H1 (cell line): Measurements from ENCODE around the gene FAT1. TPM values are rescaled to one million over a fixed set of nuclear protein-coding genes. Genes with fewer than 3 reads are reported as not detected.
A peak's percentile ranks its signal among the peaks of the same experiment; 100 is the strongest.

ENCODE experiments used
- CTCF ChIA-PET: fragments of 300-600 bp; sonication (Branson Sonifier 250); formaldehyde crosslinking; loops from one replicate; lab custom pipeline; 2021; ENCODE audit not compliant: partially characterized antibody; lab: Charles Lee
- POLR2A ChIA-PET: fragments of 300-600 bp; sonication (Branson Sonifier 250); formaldehyde crosslinking; loops from one replicate; lab custom pipeline; 2021; ENCODE audit warnings: inconsistent platforms; ENCODE audit not compliant: partially characterized antibody; lab: Charles Lee
- DNase-seq, 2 experiments: peaks; one replicate each; pipeline versions ENCODE4 v3.0.0 to v3.0.0-alpha.2; 2010 to 2022; ENCODE audit warnings: low spot score in 2 of 2, low read depth in 1 of 2, mixed read lengths in 1 of 2
- FAIRE-seq: peaks from 2 replicates; lab custom pipeline; 2011; peaks lifted over from hg19 to GRCh38; lab: Jason Lieb, UNC
- H2AFZ ChIP-seq: 2 replicates; pipeline ENCODE4 v1.8.1; 2012; ENCODE audit warnings: low read length, inconsistent platforms
- H2AK5ac ChIP-seq: 2 replicates; pipeline ENCODE4 v1.6.1; 2013; ENCODE audit warnings: low read depth, low read length
- H2BK120ac ChIP-seq: replicated peaks from 2 replicates; pipeline ENCODE3; 2013; ENCODE audit warnings: low read depth, low read length, inconsistent platforms
- H2BK12ac ChIP-seq: 2 replicates; pipeline ENCODE4 v1.6.1; 2013; ENCODE audit warnings: low read depth, low read length
- H2BK15ac ChIP-seq: 2 replicates; pipeline ENCODE4 v1.6.1; 2013; ENCODE audit warnings: low read length
- H2BK20ac ChIP-seq: 2 replicates; pipeline ENCODE4 v1.6.1; 2013; ENCODE audit warnings: low read length
- H2BK5ac ChIP-seq: 2 replicates; pipeline ENCODE4 v1.6.1; 2013; ENCODE audit warnings: low read depth, low read length
- H3K14ac ChIP-seq: 2 replicates; pipeline ENCODE4 v1.6.1; 2013; ENCODE audit warnings: inconsistent platforms; ENCODE audit not compliant: insufficient read length
- H3K18ac ChIP-seq: 2 replicates; pipeline ENCODE4 v1.6.1; 2013; ENCODE audit warnings: low read length; ENCODE audit errors: extremely low read depth
- H3K23ac ChIP-seq: 2 replicates; pipeline ENCODE4 v1.6.1; 2013; ENCODE audit warnings: inconsistent platforms; ENCODE audit not compliant: insufficient read length
- H3K23me2 ChIP-seq: 2 replicates; pipeline ENCODE4 v1.6.1; 2013; ENCODE audit warnings: low read depth, low read length
- H3K27ac ChIP-seq: 2 replicates; pipeline ENCODE4 v1.6.1; 2011; ENCODE audit warnings: low read depth, low read length, inconsistent platforms
- H3K27me3 ChIP-seq, 4 experiments: replicated peaks in 1 of 4; 1 replicate in 1 of 4; 2 replicates in 3 of 4; pipeline versions ENCODE4 v1.6.1 to v1.8.1; 2011 to 2013; ENCODE audit warnings: low read length in 3 of 4, mild to moderate bottlenecking in 3 of 4, inconsistent platforms in 2 of 4, mixed read lengths in 2 of 4, moderate library complexity in 1 of 4; ENCODE audit not compliant: control insufficient read depth in 3 of 4, insufficient read depth in 3 of 4; ENCODE audit errors: extremely low read depth in 1 of 4
- H3K36me3 ChIP-seq, 4 experiments: 2 replicates each; pipeline versions ENCODE4 v1.6.1 to v1.8.1; 2011 to 2013; ENCODE audit warnings: mild to moderate bottlenecking in 4 of 4, low read length in 3 of 4, moderate library complexity in 2 of 4, control low read depth in 1 of 4, inconsistent platforms in 1 of 4; ENCODE audit not compliant: insufficient read depth in 4 of 4, control insufficient read depth in 2 of 4
- H3K4ac ChIP-seq: replicated peaks from 2 replicates; pipeline ENCODE3; 2013; ENCODE audit warnings: low read length, low read depth, mixed read lengths, inconsistent platforms; ENCODE audit not compliant: insufficient read length
- H3K4me1 ChIP-seq, 4 experiments: replicated peaks in 1 of 4; 1 replicate in 1 of 4; 2 replicates in 3 of 4; pipeline versions ENCODE4 v1.6.1 to v1.8.1; 2011 to 2013; ENCODE audit warnings: low read length in 3 of 4, inconsistent platforms in 2 of 4, mixed read lengths in 1 of 4; ENCODE audit not compliant: insufficient read depth in 4 of 4, control insufficient read depth in 3 of 4
- H3K4me2 ChIP-seq, 2 experiments: 2 replicates each; pipeline versions ENCODE4 v1.6.1 to v1.8.1; 2011 to 2013; ENCODE audit warnings: low read depth in 2 of 2, low read length in 2 of 2, control low read depth in 1 of 2, inconsistent platforms in 1 of 2, mild to moderate bottlenecking in 1 of 2; ENCODE audit not compliant: insufficient read depth in 1 of 2
- H3K4me3 ChIP-seq, 4 experiments: fragments of 200-600, 300-600 bp in 1 of 4; sonication (generic), shearing (Covaris generic), sonication (Bioruptor Twin) in 1 of 4; 2 replicates each; pipeline versions ENCODE4 v1.5.1 to v1.8.1; 2011 to 2016; ENCODE audit warnings: low read length in 4 of 4, low read depth in 3 of 4, control low read depth in 2 of 4, inconsistent platforms in 2 of 4, mild to moderate bottlenecking in 2 of 4, mixed read lengths in 1 of 4, moderate library complexity in 1 of 4; ENCODE audit not compliant: insufficient read depth in 2 of 4; ENCODE audit errors: extremely low read depth in 1 of 4
- H3K56ac ChIP-seq: replicated peaks from 2 replicates; pipeline ENCODE3; 2013; ENCODE audit warnings: low read depth, mild to moderate bottlenecking, mixed read lengths, low read length, inconsistent platforms; ENCODE audit not compliant: insufficient read length
- H3K79me1 ChIP-seq: 2 replicates; pipeline ENCODE4 v1.6.1; 2013; ENCODE audit warnings: low read depth, low read length, control low read depth
- H3K79me2 ChIP-seq, 2 experiments: 2 replicates each; pipeline versions ENCODE4 v1.6.1 to v1.8.1; 2012 to 2013; ENCODE audit warnings: low read length in 2 of 2, mild to moderate bottlenecking in 2 of 2, inconsistent platforms in 1 of 2; ENCODE audit not compliant: insufficient read depth in 2 of 2, control insufficient read depth in 1 of 2
- H3K9ac ChIP-seq, 4 experiments: replicated peaks in 1 of 4; 1 replicate in 1 of 4; 2 replicates in 3 of 4; pipeline versions ENCODE4 v1.6.1 to v1.8.1; 2011 to 2013; ENCODE audit warnings: low read depth in 3 of 4, low read length in 3 of 4, control low read depth in 2 of 4, mild to moderate bottlenecking in 2 of 4, moderate library complexity in 2 of 4, inconsistent platforms in 1 of 4; ENCODE audit errors: extremely low read depth in 1 of 4
- H3K9me3 ChIP-seq, 2 experiments: 2 replicates each; pipeline versions ENCODE4 v1.6.1 to v1.8.1; 2012 to 2013; ENCODE audit warnings: mild to moderate bottlenecking in 2 of 2, moderate library complexity in 2 of 2, control low read depth in 1 of 2, inconsistent platforms in 1 of 2, low read depth in 1 of 2, low read length in 1 of 2, mixed read lengths in 1 of 2; ENCODE audit not compliant: insufficient read depth in 2 of 2
- H4K20me1 ChIP-seq, 2 experiments: replicated peaks in 1 of 2; 2 replicates each; pipeline versions ENCODE3 to v1.8.1; 2011 to 2013; ENCODE audit warnings: inconsistent platforms in 2 of 2, low read length in 2 of 2, mild to moderate bottlenecking in 1 of 2; ENCODE audit not compliant: insufficient read depth in 2 of 2, control insufficient read depth in 1 of 2
- H4K5ac ChIP-seq: 2 replicates; pipeline ENCODE4 v1.6.1; 2013; ENCODE audit warnings: low read length, low read depth, mixed read lengths, inconsistent platforms; ENCODE audit not compliant: insufficient read length
- H4K8ac ChIP-seq: 2 replicates; pipeline ENCODE4 v1.8.0; 2013; ENCODE audit warnings: mild to moderate bottlenecking, moderate library complexity, low read length, inconsistent platforms; ENCODE audit not compliant: insufficient read depth; ENCODE audit errors: extremely low read depth
- H4K91ac ChIP-seq: replicated peaks from 2 replicates; pipeline ENCODE3; 2013; ENCODE audit warnings: low read length, mixed read lengths, inconsistent platforms; ENCODE audit not compliant: insufficient read length
- CHD1 ChIP-seq: IDR thresholded peaks from 2 replicates; pipeline ENCODE4 v1.6.1; 2012; ENCODE audit warnings: low read depth, low read length, improper control_type of control experiment
- CREB1 ChIP-seq: IDR thresholded peaks from 2 replicates; pipeline ENCODE4 v1.6.1; 2012; ENCODE audit warnings: inconsistent platforms
- SAP30 ChIP-seq: fragments of 300-600 bp; sonication (generic); IDR thresholded peaks from 2 replicates; pipeline ENCODE4 v1.7.1; 2012; ENCODE audit warnings: low read length, moderate library complexity, mild to moderate bottlenecking, inconsistent platforms; ENCODE audit not compliant: insufficient read depth, insufficient replicate concordance
- WGBS, 2 experiments: shearing (Covaris generic) in 1 of 2; methylation state at CpG; one replicate each; pipeline versions ENCODE4 v1.1.6 to v1.1.7; 2013 to 2015; ENCODE audit warnings: low lambda C conversion rate in 2 of 2, mixed read lengths in 2 of 2, inconsistent platforms in 1 of 2, low coverage in 1 of 2, missing lambda C conversion rate in 1 of 2; ENCODE audit not compliant: insufficient replicate concordance in 2 of 2, insufficient coverage in 1 of 2, insufficient read length in 1 of 2; ENCODE audit errors: extremely low coverage in 1 of 2, missing lambda C conversion rate in 1 of 2; 5-methylcytosine and 5-hydroxymethylcytosine counted together
- polyA plus RNA-seq, 7 experiments: library from polyadenylated mRNA; depleted of rRNA in 3 of 7; stranded (reverse) in 5 of 7; unstranded in 2 of 7; fragments of >200 nt in 5 of 7; fragments of 200-250 nt in 2 of 7; gene quantifications; 1 replicate in 5 of 7; 2 replicates in 1 of 7; 4 replicates in 1 of 7; pipeline versions ENCODE4 v1.2.1 to v1.2.3, GENCODE V29; 2011 to 2013; ENCODE audit warnings: missing spikeins in 2 of 7, mixed read lengths in 2 of 7
- total RNA-seq: library from RNA; stranded (reverse); fragmentation: NEBNext Ultra II Directional; extraction: Animal tissue kit (Norgen Biotek cat#: 25700); gene quantifications from 2 replicates; pipeline ENCODE4 v1.2.1, GENCODE V29; 2021
- TF ChIP-seq, protein P1 (sequence below): IDR thresholded peaks from 2 replicates; pipeline ENCODE4 v1.6.1; 2011; ENCODE audit warnings: low read length, improper control_type of control experiment
- TF ChIP-seq, protein P2 (sequence below), 3 experiments: IDR thresholded peaks; 1 replicate in 2 of 3; 2 replicates in 1 of 3; pipeline versions ENCODE4 v1.5.1 to v1.6.1; 2011; ENCODE audit warnings: low read length in 3 of 3, mild to moderate bottlenecking in 3 of 3, inconsistent platforms in 2 of 3, low read depth in 1 of 3, moderate library complexity in 1 of 3; ENCODE audit not compliant: insufficient read depth in 1 of 3; ENCODE audit errors: control extremely low read depth in 1 of 3

FAT1 gene
- total and polyA plus RNA-seq, 2 of the 8 experiments (the other 6 are each of a cell fraction or from before 2014, with no cell fraction given), result 94.4 to 137 TPM

GRCh38 chr4:186669159-186669731, 54.4 kb downstream of the FAT1 start:
- Histone ChIP-seq H3K27ac (no peak overlapping the region), H3K9me3 (no peaks in the 10 kb centered on the region), H3K14ac (no peak overlapping the region), H3K18ac (peak overlapping the region; percentile 100), H4K91ac (peak overlapping the region; percentile 95), H2AFZ (no peak overlapping the region), H3K4ac (no peak overlapping the region), H4K20me1 (peaks cover 0 to 5% of the 10 kb centered on the region in 2 experiments), H2BK120ac (peak overlapping the region; percentile 94), H3K79me2 (peaks cover 3 to 74% of the 10 kb centered on the region in 2 experiments; a peak in 2 of 4 replicates), H2BK12ac (peak overlapping the region; percentile 99), H3K56ac (no peak overlapping the region), H3K4me3 (peak overlapping the region; percentile 23 to 54 (median 34); a peak in 6 of 8 replicates), H4K5ac (peak overlapping the region; percentile 67), H2BK20ac (peak overlapping the region; percentile 98), H2BK5ac (peak overlapping the region; percentile 96; the same call in 1 of the 2 replicates), H3K36me3 (peaks cover 0 to 8% (median 0%) of the 10 kb centered on the region in 4 experiments; a peak in 1 of 8 replicates), H2AK5ac (peak overlapping the region; percentile 99; the same call in 1 of the 2 replicates), H4K8ac (peak overlapping the region; percentile 83), H3K79me1 (peaks cover 9% of the 10 kb centered on the region; the same call in 1 of the 2 replicates), H3K4me2 (peak overlapping the region; percentile 95 to 98), H3K9ac (peak overlapping the region in 3 of 4 experiments; percentile 26 to 60 (median 46); a peak in 3 of 7 replicates), H3K23me2 (peaks cover 5% of the 10 kb centered on the region), H2BK15ac (peak overlapping the region; percentile 99; the same call in 1 of the 2 replicates), H3K23ac (no peak overlapping the region), H3K27me3 (peaks cover 0 to 1% (median 0%) of the 10 kb centered on the region in 4 experiments; a peak in 1 of 7 replicates), H3K4me1 (peaks cover 2 to 21% (median 8%) of the 10 kb centered on the region in 4 experiments)
- ChIA-PET POLR2A (interaction anchor here (1.4 kb wide), 1 partner anchor 19 kb away, joined by 3 read pairs; no protein-coding TSS in a partner anchor), CTCF (interaction anchor here (0.6 to 2.5 kb wide), 11 partner anchors 11 to 791 kb away, joined by 3 to 16 read pairs (median 4); partner anchors contain the start of gene FAT1)
- FAIRE-seq (no peak), DNase-seq (peak in 1 of 2 experiments; percentile 64)
- WGBS, 2 experiments, result 14% methylated on average over 19 of the region's 21 CpGs; no CpG with 5 or more reads in 1 of the 2 experiments
- TF ChIP-seq CREB1 (peak; percentile 93), CHD1 (no peak), SAP30 (no peak)
- TF ChIP-seq, protein P1, sequence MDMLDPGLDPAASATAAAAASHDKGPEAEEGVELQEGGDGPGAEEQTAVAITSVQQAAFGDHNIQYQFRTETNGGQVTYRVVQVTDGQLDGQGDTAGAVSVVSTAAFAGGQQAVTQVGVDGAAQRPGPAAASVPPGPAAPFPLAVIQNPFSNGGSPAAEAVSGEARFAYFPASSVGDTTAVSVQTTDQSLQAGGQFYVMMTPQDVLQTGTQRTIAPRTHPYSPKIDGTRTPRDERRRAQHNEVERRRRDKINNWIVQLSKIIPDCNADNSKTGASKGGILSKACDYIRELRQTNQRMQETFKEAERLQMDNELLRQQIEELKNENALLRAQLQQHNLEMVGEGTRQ, result no peak
- TF ChIP-seq, protein P2, sequence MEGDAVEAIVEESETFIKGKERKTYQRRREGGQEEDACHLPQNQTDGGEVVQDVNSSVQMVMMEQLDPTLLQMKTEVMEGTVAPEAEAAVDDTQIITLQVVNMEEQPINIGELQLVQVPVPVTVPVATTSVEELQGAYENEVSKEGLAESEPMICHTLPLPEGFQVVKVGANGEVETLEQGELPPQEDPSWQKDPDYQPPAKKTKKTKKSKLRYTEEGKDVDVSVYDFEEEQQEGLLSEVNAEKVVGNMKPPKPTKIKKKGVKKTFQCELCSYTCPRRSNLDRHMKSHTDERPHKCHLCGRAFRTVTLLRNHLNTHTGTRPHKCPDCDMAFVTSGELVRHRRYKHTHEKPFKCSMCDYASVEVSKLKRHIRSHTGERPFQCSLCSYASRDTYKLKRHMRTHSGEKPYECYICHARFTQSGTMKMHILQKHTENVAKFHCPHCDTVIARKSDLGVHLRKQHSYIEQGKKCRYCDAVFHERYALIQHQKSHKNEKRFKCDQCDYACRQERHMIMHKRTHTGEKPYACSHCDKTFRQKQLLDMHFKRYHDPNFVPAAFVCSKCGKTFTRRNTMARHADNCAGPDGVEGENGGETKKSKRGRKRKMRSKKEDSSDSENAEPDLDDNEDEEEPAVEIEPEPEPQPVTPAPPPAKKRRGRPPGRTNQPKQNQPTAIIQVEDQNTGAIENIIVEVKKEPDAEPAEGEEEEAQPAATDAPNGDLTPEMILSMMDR (IDR thresholded peaks at IDR 0.05; ENCODE audit: control extremely low read depth in 1 of 3, insufficient read depth in 1 of 3, low read depth in 1 of 3, low read length in 3 of 3), result peak in 1 of 3 experiments; percentile 19; a peak in 2 of 4 replicates
